ENCODE results near the gene MAN2A1. TPM values are rescaled to one million over a fixed set of nuclear protein-coding genes. Genes with fewer than 3 reads are reported as not detected.

Gene MAN2A1
- polyA plus RNA-seq, 1 donor (not counting 4 experiments of a cell fraction or from before 2014, with no cell fraction given): 63.8 TPM

DNA sequence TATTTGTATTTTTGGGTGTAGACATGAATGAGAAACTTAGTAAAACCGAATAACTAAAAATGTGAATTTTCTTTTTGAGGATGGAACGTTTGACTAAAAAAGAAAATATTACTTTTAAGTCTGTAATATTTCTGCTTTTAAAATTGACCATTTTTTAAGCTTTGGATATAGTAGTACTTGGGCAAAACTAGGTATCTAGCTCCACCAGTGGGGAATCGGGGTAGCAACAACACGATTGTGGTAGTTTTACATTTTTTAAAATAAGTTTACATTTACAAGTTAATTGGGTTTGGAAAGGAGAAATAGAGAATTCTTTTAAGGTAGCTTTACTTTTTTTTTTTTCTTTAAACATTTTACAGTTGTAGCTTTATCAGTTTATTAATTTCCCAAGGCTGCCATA, 154.4 kb downstream of the MAN2A1 start:
- no peak overlapping the region for H3K4me2 ChIP-seq (ENCODE audit: control insufficient read depth, extremely low read depth, insufficient read depth, low read depth, low read length)
- no peak overlapping the region for H3K4me3 ChIP-seq (ENCODE audit: control insufficient read depth in 2 of 3, extremely low read depth in 1 of 3, insufficient read depth in 2 of 3, low read depth in 1 of 3, low read length in 3 of 3)
- H3K27ac ChIP-seq (ENCODE audit: control insufficient read depth, insufficient read depth, low read length): no peak overlapping the region
- no peak overlapping the region for H2AFZ ChIP-seq (ENCODE audit: control insufficient read depth, low read length)
- H3K36me3 ChIP-seq (ENCODE audit: control insufficient read depth in 2 of 2, extremely low read depth in 1 of 2, insufficient read depth in 2 of 2, low read length in 2 of 2): peaks cover 6 to 19% of the 10 kb centered on the region in 2 experiments
- no peaks in the 10 kb centered on the region for H3K4me1 ChIP-seq (ENCODE audit: control insufficient read depth, extremely low read depth, insufficient read depth, low read length)
- no peaks in the 10 kb centered on the region for H4K20me1 ChIP-seq (ENCODE audit: control insufficient read depth, extremely low read depth, insufficient read depth, low read length)
- H3K9me3 ChIP-seq (ENCODE audit: control insufficient read depth, low read depth, low read length): no peaks in the 10 kb centered on the region
- FAIRE-seq (no peak), DNase-seq (ENCODE audit: low read depth, low spot score) (no peak)
- H3K27me3 ChIP-seq (ENCODE audit: control insufficient read depth, extremely low read depth, insufficient read depth, low read length): no peaks in the 10 kb centered on the region
- no peaks in the 10 kb centered on the region for H3K9me1 ChIP-seq (ENCODE audit: control insufficient read depth, extremely low read depth, insufficient read depth, low read length)
- dilution Hi-C loops (cut with MboI; ENCODE audit: extremely low pct_ligation_motif_present, low sequenced_read_pairs): no loop called here
- H3K9ac ChIP-seq (ENCODE audit: control insufficient read depth, extremely low read depth, insufficient read depth, low read length): no peak overlapping the region
- H3K79me2 ChIP-seq (ENCODE audit: control insufficient read depth, insufficient read depth, low read length): no peaks in the 10 kb centered on the region
- TF ChIP-seq EZH2 (IDR thresholded peaks at IDR 0.05; ENCODE audit: low read length): no peak
- no peak for TF ChIP-seq CTCF (optimal IDR thresholded peaks at IDR 0.05 in 1 of 3, IDR thresholded peaks at IDR 0.05 in 1 of 3, conservative IDR thresholded peaks at IDR 0.05 in 1 of 3; ENCODE audit: extremely low read depth in 1 of 3, insufficient read depth in 2 of 3, low read length in 3 of 3)

DNA sequence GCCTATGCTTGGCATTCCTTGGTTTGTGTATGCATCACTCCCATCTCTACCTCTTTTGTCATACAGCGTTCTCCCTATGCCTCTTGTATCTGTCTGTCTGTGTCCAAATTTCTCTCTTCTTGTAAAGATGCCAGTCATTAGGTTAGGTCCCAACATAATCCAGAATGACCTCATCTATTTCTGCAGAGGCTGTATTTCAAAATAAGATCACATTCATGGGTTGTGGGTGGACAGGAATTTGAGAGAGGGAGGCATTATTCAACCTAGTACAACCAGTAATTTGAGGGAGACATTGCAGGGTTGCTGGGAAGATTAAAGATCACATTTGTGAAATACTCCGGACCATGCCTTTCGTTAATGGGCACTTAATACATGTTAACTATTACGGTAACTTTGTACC, 155.0 kb downstream of the MAN2A1 start:
- Histone ChIP-seq H3K4me1 (ENCODE audit: control insufficient read depth, extremely low read depth, insufficient read depth, low read length) (no peaks in the 10 kb centered on the region), H3K27ac (ENCODE audit: control insufficient read depth, insufficient read depth, low read length) (no peak overlapping the region), H3K9me3 (ENCODE audit: control insufficient read depth, low read depth, low read length) (no peaks in the 10 kb centered on the region), H3K79me2 (ENCODE audit: control insufficient read depth, insufficient read depth, low read length) (no peaks in the 10 kb centered on the region), H3K9ac (ENCODE audit: control insufficient read depth, extremely low read depth, insufficient read depth, low read length) (no peak overlapping the region), H3K27me3 (ENCODE audit: control insufficient read depth, extremely low read depth, insufficient read depth, low read length) (no peaks in the 10 kb centered on the region), H3K36me3 (ENCODE audit: control insufficient read depth in 2 of 2, extremely low read depth in 1 of 2, insufficient read depth in 2 of 2, low read length in 2 of 2) (peaks cover 6 to 19% of the 10 kb centered on the region in 2 experiments), H3K9me1 (ENCODE audit: control insufficient read depth, extremely low read depth, insufficient read depth, low read length) (no peaks in the 10 kb centered on the region), H3K4me3 (ENCODE audit: control insufficient read depth in 2 of 3, extremely low read depth in 1 of 3, insufficient read depth in 2 of 3, low read depth in 1 of 3, low read length in 3 of 3) (no peak overlapping the region), H4K20me1 (ENCODE audit: control insufficient read depth, extremely low read depth, insufficient read depth, low read length) (no peaks in the 10 kb centered on the region), H3K4me2 (ENCODE audit: control insufficient read depth, extremely low read depth, insufficient read depth, low read depth, low read length) (no peak overlapping the region), H2AFZ (ENCODE audit: control insufficient read depth, low read length) (no peak overlapping the region)
- dilution Hi-C loops (cut with MboI; ENCODE audit: extremely low pct_ligation_motif_present, low sequenced_read_pairs): no loop called here
- FAIRE-seq: no peak
- no peak for DNase-seq (ENCODE audit: low read depth, low spot score)
- TF ChIP-seq CTCF (optimal IDR thresholded peaks at IDR 0.05 in 1 of 3, IDR thresholded peaks at IDR 0.05 in 1 of 3, conservative IDR thresholded peaks at IDR 0.05 in 1 of 3; ENCODE audit: extremely low read depth in 1 of 3, insufficient read depth in 2 of 3, low read length in 3 of 3): no peak
- no peak for TF ChIP-seq EZH2 (IDR thresholded peaks at IDR 0.05; ENCODE audit: low read length)

All from keratinocyte (primary cell).